ENCODE measurements around the gene ADAMTS2.

DNA sequence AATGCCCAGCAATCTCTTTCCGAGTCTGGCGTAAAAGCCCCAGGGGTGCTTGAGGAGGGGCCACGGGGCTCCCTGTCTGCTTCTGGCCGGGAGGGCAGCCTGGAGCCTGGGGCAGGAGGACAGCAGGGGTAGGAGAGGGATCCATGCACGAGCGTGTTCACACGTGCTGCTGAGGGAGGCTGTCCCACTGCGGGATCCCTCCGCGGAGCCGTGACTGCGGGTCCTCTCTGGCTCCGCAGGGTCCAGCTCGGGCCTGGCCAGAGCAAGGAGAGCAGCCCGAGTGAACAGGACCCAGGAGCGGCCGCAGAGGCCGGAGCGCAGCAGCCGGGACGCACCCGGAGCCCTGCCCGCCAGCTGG lies 206.7 kb downstream of the ADAMTS2 start:
- TF ChIP-seq POLR2A (IDR thresholded peaks at IDR 0.05; ENCODE audit: borderline replicate concordance, extremely low read depth, insufficient read depth, insufficient read length), result no peak
- TF ChIP-seq, protein P1, sequence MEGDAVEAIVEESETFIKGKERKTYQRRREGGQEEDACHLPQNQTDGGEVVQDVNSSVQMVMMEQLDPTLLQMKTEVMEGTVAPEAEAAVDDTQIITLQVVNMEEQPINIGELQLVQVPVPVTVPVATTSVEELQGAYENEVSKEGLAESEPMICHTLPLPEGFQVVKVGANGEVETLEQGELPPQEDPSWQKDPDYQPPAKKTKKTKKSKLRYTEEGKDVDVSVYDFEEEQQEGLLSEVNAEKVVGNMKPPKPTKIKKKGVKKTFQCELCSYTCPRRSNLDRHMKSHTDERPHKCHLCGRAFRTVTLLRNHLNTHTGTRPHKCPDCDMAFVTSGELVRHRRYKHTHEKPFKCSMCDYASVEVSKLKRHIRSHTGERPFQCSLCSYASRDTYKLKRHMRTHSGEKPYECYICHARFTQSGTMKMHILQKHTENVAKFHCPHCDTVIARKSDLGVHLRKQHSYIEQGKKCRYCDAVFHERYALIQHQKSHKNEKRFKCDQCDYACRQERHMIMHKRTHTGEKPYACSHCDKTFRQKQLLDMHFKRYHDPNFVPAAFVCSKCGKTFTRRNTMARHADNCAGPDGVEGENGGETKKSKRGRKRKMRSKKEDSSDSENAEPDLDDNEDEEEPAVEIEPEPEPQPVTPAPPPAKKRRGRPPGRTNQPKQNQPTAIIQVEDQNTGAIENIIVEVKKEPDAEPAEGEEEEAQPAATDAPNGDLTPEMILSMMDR (IDR thresholded peaks at IDR 0.05 in 2 of 3, conservative IDR thresholded peaks at IDR 0.05 in 1 of 3; ENCODE audit: borderline replicate concordance in 1 of 3, insufficient read depth in 1 of 3, low read depth in 2 of 3, low read length in 2 of 3), result no peak
- no peak for TF ChIP-seq RAD21 (IDR thresholded peaks at IDR 0.05; ENCODE audit: low read depth)
- TF ChIP-seq SP1 (IDR thresholded peaks at IDR 0.05; ENCODE audit: low read depth), result no peak
- no peak for TF ChIP-seq SRF (IDR thresholded peaks at IDR 0.05; ENCODE audit: low read depth)
- no peak for TF ChIP-seq EZH2 (IDR thresholded peaks at IDR 0.05)
- TF ChIP-seq EZH2phosphoT487 (IDR thresholded peaks at IDR 0.05; ENCODE audit: borderline replicate concordance), result no peak
- no peak for TF ChIP-seq YY1 (IDR thresholded peaks at IDR 0.05; ENCODE audit: extremely low read depth, insufficient replicate concordance, low read depth, low read length)
- no peak for TF ChIP-seq SIN3A (IDR thresholded peaks at IDR 0.05; ENCODE audit: low read depth)
- TF ChIP-seq FOSL1 (IDR thresholded peaks at IDR 0.05; ENCODE audit: low read depth), result no peak
- TF ChIP-seq POLR2AphosphoS5 (IDR thresholded peaks at IDR 0.05; ENCODE audit: low read depth, low read length), result no peak

Data from HCT116 (cell line).